SHP77 treated with DMSO at 0.1 percent for 48 hours (cell line): ENCODE data around the gene CEP295NL.
"Not testable (repeated sequence)": the region's sequence is repeated elsewhere in the genome, so short reads cannot be mapped to it uniquely, and the experiment has no call there.

Experiments used
- DNase-seq: peaks from one replicate; lab custom pipeline; 2025; lab: John Stamatoyannopoulos, UW

CEP295NL gene

DNA sequence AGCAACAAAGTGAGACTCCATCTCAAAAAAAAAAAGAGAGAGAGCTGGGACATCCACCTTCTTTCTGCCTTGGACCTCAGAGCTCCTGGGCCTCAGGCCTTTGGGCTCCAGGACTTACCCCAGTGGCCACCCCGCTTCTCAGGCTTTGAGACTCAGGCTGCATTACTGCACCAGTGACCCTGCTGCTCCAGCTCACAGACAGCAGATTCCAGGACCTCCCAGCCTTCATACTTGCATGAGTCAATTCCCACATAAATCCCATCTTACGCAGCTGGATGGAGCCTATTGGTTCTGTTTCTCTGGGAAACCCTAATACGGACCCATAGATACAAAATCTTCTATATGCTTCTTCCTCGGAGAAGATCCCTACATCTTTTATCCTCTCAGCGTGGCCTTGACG lies 2.1 kb upstream of the CEP295NL start:
- DNase-seq, result no peak

DNA sequence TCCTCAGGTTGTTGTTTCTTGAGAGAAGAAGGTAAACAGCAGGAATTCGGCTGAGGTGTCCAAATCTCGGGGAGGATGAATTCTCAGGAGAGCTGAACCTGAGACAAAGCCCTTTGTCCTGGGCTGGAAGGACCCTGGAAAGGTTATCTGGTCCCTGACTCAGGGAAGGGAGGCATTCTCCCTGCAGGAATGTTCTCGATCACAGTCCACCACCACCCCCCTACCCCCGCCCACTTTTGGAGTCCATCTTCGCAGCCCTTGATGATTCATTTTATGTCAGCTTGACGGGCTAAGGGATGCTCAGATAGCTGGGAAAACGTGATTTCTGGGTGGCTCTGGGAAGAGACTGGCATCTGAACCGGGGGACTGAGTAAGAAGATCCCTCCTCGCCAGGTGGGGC lies 1.4 kb upstream of the CEP295NL start:
- no peak for DNase-seq

DNA sequence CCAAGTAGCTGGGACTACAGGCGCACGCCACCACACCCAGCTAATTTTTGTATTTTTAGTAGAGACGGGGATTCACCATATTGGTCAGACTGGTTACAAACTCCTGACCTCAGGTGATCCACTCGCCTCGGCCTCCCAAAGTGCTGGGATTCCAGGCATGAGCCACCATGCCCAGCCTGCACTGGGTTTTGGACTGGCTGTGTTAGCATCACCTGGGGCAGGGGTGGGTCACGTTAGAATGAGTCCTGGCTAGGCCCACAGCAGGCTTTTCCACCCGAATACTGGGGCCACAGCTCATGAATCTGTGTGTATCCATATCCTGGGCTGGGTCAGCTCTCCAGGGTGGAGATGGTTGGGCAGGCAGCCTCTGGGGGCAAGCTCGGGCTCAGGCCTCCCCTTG lies 770 bp downstream of the CEP295NL start:
- DNase-seq, result not testable (repeated sequence)

DNA sequence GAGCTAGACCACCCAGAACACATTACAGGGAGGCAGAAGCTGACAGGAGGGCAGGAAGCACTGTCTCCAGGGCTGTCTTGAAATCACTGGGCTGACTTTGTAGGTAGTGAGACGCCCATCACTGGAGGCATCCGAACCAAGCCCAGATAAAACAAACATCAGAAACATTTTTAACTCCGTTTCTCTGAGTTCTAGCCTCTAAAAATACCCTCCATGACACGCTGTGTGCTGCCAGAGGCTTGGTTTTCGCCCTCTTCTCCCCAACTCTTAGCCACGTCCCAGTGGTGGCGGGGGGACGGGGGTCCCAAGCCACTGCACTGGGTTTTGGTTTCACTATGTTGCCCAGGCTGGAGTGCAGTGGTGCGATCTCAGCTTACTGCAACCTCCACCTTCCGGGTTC lies 1.2 kb downstream of the CEP295NL start:
- DNase-seq, result no peak

DNA sequence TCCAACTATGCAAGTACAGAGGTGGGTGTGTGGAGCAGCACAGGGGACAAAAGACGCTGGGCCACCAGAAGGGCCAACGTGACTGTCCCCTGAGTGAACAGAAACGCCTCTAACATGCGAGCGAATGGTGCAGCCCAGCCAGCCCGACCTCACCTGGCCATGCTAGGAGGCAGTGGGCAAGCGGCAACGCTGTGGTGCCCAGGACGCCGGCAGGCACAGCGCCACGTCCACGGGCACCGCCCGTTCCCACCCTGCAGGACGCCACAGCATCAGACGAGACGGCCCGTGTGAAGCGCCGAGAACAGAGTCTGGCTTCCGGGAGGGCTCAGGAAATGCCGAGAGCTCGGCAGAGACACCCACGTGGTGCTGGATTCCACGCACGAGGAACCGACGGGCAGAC lies 2.2 kb downstream of the CEP295NL start:
- no peak for DNase-seq

DNA sequence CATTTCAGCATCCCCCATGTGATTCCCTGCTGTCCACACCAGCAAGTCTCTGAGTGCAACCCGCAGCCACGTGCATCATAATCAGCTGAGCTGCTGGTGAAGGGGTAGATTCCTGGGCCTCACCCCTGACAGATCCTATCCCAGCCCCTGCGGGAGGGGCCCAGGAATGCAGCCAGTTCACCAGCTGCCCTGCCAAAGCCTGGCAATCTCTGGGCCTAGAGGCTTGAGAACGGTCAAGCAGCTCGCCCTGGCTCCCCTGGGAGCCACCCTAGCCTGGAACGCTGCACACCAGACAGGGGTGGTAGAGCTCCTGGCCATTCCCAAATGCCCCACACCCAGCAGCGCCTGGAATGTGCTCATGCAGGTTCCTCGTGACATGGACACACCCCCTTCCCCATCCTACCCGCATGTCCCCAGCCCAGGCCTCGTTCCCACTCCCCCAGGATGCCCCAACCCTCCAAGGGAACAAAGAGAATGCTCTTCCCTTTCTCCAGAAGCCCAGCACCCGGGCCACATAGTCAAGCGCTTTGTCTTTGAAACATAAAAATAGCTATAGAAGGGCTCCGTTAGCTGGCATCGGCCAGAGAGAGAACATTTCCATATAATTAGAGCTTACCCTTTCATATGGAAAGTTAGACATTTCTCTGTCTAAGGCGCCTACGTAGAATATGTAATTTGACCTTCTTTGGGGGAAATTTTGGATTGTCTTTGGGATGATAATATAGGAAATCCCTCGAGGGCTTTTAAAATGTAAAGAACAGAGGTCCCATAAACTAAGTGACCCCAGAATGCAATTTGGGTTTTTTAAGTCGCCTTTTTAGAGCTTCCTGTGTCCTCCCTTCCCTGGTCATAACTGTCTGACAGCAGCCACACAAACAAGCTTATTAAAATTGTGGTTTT lies 3.4 kb downstream of the CEP295NL start:
- no peak for DNase-seq

DNA sequence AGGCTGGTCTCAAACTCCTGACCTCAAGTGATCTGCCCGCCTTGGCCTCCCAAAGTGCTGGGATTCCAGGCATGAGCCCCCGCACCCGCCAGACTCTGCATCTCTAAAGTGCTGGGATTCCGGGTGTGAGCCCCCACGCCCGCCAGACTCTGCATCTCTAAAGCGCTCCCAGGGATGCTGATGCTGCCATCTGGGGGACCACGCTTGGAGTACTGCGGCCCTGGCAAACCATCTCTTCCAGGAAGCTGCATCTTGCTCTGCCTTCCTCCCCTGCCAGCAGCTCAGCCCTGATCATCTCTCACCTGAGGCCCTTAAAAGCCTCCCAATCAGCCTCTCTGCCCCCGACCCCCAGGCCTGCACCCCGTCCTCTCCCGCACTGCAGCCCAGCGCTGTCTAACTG lies 4.1 kb downstream of the CEP295NL start:
- DNase-seq, result no peak

DNA sequence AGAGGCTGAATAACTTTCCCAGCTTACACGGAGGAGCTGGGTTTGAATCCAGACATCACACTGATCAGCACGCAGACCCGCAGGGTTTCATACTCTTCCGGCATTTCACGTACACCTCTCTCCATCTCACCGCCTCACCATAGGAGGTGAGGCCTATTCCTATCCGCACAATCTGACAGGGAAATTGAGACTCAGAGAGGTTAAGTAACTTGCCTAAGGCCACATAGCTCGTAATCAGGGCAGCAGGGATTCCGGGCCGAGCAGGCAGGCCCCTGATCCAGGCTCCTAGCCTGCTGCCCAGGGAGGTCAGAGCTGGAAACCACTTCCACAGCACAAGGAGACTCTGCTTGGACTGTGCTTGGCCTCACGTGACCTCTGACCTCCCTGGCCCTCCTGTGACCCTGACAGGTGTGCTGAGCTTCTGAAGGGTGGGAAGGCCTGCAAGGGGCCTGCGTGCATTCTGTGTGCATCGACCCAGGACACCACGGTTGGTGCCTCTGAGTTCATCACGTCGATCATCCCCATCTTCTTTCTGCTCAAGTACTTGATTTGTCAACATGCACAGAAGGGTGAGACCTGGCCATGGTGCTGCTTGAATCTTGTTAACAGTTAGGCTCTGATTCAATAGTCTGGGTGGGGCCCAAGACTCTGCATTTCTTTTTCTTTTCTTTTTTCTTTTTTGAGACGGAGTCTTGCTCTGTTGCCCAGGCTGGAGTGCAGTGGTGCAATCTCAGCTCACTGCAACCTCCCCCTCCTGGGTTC lies 4.7 kb downstream of the CEP295NL start:
- DNase-seq, result no peak

DNA sequence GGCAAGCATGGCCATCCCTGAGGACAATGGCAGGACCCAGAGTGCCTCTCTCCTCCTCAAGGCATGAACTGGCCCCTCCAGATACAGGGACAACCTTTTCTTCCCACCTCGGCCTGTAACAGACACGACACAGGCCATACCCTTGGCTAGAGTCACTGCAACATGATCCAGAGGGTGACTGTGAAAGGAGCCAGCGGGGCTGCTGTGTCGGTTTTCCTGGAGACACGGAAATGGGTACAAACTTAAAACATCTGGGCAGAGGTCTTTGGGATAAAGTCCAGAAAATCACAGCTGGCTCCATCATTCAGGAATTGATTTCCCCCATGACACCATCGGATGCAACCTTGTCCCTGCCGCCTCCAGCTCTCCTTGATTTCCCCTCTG lies 5.3 kb downstream of the CEP295NL start:
- no peak for DNase-seq

DNA sequence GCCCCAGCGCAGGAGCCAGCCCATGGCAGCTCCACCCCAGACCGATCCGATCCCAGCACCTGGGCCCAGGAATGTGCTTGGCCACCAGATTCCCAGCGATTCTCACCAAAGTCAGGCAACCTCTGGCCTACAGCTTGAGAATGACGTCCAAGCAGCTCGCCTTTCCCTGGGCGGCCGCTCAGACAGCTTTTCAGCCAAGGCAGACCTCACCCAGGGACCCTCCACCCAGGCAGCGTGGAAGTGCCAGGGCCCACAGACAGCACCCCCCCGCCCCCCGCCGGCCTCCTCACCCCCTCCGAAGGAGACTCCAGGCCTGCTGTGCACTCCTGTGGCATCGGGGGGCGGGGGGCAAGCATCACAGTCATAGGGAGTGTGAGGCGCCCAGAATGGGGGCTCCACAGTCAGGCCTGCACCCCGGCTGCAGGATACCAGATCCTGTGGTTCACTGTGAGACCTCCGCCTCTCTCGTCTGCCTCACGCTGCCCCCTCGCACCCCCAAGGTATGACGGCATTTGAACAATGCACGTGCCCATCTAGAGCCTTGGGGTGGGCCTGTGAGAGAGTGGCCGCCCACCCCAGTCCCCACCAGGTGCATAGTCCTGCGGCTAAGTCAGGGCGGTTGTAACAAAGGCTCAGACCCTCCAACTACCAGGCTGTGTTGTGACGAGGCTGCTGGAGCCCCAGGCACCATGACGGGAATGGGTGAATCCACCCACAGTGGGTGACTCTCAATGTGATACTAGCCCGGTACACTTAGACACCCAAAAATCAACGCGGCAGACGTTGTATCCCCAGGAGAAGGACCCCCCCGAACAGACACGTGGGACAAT lies 6.0 kb downstream of the CEP295NL start:
- no peak for DNase-seq

DNA sequence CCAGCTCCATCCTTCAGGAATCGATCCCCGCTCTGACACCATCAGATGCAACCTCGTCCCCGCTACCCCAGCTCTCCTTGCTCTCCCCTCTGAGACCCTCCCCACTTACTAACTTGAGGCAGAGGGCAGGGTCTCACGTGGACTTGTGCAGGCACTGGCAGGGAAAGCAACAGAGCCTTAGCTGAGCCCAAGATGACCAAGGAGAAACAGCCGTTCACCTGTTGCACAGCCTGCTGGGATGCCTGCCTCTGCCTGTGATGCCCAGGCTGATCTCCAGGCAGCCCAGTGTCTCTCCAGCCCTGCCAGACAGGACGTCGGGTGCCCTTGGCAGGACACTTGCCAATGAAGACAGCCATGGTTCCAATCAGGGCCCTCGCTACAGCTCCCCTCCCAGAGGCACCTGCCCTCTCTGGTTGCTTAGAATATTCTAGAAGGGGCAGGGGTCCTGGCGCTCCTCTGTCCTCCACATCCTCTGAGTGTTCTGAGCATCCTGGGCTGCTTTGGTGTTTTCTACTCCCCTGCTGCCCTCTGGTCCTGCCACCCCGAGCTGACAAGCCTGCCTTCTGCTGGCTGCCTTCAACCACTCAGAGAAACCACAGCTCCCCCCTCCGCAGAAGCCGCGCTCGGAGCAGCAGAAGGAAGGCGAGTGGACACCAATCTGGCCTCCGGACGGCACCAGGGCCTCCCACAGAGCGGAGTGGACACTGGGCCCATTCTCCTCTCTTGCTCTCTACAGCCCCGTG lies 6.7 kb downstream of the CEP295NL start:
- DNase-seq, result no peak

DNA sequence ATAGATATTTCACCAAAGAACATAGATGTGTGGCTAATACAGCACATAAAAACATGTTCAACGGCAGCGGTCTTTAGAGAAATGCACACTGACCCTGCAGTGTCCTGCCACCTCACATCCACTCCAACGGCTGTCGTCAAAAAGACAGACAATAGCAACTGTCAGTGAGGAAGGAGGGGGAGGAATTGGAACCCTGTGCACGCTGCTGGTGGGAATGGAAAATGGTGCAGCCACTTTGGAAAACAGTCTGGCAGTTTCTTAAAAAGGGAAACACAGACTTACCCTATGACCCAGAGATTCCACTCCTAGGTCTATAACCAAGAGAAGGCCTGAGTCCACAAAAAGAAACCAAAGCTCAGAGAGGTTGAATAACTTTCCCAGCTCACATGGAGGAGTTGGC lies 7.7 kb downstream of the CEP295NL start:
- DNase-seq, result no peak

DNA sequence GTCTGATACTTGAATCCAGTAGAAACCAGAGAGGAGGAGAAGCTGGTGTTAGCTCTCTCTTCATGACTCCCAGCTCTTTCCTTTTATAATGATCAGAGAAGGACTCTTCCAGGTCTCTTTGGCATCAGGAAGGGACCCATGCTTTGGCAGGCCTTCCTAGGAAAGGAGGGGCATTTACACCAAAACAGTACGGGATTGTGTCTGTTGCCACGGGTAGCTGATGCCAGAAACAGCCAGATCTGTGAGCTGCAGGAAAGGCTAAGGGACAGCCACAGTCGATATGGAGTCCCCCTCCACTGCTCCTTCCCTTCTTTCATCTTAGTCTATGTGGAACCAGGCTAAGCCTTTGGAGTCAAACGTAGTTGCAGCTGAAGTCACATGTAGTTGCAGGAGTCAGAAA lies 9.3 kb downstream of the CEP295NL start:
- no peak for DNase-seq

DNA sequence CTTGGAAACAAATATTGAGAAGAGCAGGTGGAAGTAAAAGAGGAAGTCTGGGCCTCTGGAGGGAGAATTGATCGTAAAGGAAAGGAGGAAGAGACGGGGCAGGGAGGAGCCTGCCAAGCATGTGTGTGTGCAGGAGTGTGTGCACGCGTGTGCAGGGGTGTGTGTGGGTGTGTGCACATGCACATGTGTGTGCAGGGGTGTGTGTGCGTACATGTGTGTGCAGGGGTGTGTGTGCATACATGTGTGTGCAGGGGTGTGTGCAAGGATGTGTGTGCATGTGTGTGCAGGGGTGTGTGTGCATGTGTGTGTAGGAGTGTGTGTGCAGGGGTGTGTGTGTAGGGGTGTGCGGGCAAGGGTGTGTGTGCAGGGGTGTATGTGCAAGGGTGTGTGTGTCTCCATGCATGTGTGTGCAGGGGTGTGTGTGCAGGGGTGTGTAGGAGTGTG lies 10.0 kb downstream of the CEP295NL start:
- no peak for DNase-seq

DNA sequence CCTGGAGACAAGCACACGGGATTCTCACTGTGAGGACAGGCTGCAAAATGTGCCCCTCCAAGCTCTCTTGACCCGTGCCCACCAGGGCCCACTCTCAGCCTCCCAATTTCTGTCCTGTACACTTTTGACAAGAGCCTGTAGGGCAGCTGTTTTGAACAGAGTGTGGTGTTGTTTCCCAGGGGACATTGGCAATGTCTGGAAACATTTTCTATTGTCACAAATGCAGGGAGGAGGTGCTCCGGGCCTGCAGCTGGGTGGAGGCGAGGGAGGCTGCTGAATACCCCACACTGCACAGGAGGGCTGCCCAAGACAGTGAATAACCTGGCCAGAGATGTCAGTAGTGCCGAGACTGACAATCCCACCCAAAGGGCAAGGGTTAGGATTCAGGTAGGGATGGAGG lies 10.5 kb downstream of the CEP295NL start:
- no peak for DNase-seq

DNA sequence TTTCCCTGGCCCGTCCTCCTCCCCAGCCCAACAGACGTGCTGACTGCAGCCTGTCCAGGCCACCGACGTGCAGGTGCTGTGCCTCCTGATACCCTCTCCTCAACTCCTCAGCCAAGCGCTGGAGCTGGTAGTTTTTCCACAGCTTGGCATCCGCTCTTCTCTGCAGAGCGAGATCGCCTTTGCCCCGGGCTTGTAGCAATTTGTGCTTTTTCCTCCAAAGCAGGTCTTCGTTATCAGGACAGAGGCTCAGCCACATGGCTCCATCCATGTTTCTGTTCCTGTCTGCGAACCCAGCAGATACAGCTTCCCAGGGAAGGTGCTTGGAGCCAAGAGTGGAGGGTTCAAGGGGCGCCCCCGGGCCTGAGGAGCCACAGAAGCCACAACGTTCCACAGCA lies 10.9 kb downstream of the CEP295NL start:
- DNase-seq, result no peak

DNA sequence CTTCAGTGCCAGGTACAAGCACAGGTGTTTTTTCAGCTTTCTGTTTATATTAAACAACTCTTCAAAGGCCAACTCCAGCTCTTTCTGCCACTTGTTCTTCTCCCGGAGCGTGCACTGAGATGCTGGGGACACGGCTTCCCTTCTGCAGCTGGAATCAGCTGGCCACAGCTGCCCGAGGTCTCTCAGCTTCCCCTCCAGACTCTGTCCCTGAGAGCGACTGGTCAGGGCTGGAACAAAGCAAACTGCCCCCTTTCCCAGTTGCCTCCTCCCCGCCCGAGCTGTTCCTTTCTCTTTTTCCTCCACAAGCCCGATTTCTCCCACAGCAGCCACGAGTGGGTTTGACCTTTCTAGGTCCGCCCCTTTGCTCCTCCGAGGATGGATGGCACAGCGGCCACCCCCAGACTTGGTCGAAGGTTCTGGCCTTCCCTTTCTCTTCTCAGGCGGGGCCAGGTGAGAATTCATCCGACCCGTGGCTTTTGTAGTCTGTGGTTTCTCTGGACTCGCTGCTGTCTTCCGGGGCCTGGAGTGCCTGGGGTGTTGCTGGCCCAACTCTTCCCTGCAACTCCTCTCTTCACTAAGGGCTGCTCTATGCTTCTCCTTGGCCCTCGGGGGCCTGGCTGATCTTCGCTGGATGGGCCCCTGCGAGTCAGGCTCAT lies 11.5 kb downstream of the CEP295NL start:
- DNase-seq, result no peak

DNA sequence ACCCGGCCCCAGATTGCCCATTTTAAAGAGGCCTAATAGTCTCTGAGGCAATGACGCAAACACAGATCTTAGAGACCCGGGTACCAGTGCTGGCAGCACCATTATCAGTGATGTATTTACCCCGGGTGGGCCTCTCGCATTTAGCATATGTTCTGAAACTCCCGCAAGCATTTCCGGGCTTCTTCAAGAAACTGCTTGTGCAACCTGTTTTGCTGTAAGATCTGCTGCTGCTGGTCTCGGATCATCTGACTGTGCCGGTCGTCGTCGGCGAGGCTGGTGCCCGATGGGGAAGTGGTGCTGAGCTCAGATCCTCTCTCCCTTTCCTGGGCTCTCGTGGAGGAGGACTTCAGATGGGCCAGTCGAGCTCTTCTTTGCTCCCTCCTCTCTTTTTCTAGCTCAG lies 12.5 kb downstream of the CEP295NL start:
- DNase-seq, result no peak

DNA sequence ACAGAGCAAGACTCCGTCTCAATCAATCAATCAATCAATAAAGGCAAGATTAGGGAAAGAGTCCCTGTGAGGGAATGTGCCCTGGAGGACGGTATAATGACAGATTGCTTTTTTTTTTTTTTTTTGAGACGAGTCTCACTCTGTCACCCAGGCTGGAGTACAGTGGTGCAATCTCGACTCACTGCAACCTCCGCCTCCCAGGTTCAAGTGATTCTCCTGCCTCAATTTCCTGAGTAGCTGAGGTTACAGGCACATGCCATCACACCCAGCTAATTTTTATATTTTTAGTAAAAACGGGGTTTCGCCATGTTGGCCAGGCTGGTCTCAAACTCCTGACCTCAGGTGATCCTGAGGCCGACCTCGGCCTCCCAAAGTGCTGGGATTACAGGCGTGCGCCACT lies 12.9 kb downstream of the CEP295NL start:
- DNase-seq, result not testable (repeated sequence)

DNA sequence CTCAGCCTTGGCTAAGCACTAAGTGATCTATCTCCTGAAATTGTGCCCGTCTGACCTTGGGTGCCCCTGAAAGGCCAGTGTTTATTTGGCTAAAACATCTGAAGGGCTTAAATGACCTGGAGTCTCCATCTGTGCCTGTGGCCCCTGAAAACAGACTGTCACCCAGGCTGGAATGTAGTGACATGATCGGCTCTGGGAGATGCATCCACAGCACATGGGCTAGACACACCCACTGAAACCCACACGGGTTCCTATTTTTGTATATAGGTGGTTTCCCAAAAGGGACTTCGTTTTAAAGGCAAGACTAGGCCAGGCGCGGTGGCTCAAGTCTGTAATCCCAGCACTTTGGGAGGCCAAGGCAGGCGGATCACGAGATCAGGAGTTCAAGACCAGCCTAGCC lies 13.5 kb downstream of the CEP295NL start:
- DNase-seq, result no peak

DNA sequence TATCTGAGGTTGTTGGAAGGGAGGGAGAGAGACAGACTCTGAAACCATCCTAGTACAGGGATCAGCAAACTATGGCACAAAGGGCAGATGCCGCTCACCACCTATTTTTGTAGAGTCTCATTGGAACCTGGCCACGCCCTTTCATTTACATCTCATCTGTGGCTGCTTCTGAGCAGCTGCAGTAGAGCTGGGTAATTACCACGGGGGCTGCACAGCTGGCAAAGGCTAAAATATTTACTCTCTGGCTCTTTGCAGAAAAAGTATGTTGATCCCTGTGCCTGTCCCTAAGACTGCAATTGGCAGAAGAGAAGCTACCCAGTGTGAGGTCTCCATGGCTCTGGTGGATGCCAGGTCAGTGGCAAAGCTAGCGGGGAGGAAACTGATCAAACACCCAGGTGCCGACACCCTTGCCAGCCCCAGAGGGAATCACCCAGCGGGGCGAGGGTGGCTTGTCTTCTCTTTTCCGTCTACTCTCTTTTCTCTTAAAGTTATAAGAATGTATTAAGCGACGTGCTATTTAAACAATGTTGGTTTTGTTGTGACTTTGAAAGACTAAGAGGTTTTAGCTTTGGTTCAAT lies 14.0 kb downstream of the CEP295NL start:
- no peak for DNase-seq
